Chondrocyte (in vitro differentiated cells): Measurements from ENCODE around the gene VMO1. TPM values are rescaled to one million over a fixed set of nuclear protein-coding genes. Genes with fewer than 3 reads are reported as not detected.
A peak's percentile ranks its signal among the peaks of the same experiment; 100 is the strongest.

Experiments used
- DNase-seq: peaks from one replicate; pipeline ENCODE4 v3.0.0; 2021; ENCODE audit warnings: mixed read lengths, low spot score
- H3K27ac Mint-ChIP-seq: one replicate; pipeline ENCODE4 v1.8.0; 2021; ENCODE audit warnings: mild to moderate bottlenecking, moderate library complexity, mixed read lengths; ENCODE audit not compliant: unreplicated experiment
- H3K27me3 Mint-ChIP-seq: 2 replicates; pipeline ENCODE4 v1.8.0; 2021; ENCODE audit warnings: low read depth, mixed read lengths
- H3K36me3 Mint-ChIP-seq: 2 replicates; pipeline ENCODE4 v1.8.0; 2021; ENCODE audit warnings: low read depth, mixed read lengths
- H3K4me1 Mint-ChIP-seq: 2 replicates; pipeline ENCODE4 v1.8.0; 2021; ENCODE audit warnings: low read depth, mild to moderate bottlenecking, mixed read lengths
- H3K4me3 Mint-ChIP-seq: one replicate; pipeline ENCODE4 v1.8.0; 2021; ENCODE audit warnings: mild to moderate bottlenecking, moderate library complexity, mixed read lengths; ENCODE audit not compliant: unreplicated experiment
- H3K9me3 Mint-ChIP-seq: 2 replicates; pipeline ENCODE4 v1.8.0; 2021; ENCODE audit warnings: low read depth, mixed read lengths
- total RNA-seq: library from RNA; stranded (reverse); gene quantifications from 3 replicates; pipeline ENCODE4 v1.2.1, GENCODE V29; 2021
- TF ChIP-seq, protein P1 (sequence below): fragments of 200-600 bp; sonication (generic); IDR thresholded peaks from 2 replicates; pipeline ENCODE4 v1.5.0; 2021; ENCODE audit warnings: antibody characterized with exemption, mild to moderate bottlenecking, moderate library complexity

VMO1 gene
- total RNA-seq, 1 donor from 2014 or later = 1.2 TPM

DNA sequence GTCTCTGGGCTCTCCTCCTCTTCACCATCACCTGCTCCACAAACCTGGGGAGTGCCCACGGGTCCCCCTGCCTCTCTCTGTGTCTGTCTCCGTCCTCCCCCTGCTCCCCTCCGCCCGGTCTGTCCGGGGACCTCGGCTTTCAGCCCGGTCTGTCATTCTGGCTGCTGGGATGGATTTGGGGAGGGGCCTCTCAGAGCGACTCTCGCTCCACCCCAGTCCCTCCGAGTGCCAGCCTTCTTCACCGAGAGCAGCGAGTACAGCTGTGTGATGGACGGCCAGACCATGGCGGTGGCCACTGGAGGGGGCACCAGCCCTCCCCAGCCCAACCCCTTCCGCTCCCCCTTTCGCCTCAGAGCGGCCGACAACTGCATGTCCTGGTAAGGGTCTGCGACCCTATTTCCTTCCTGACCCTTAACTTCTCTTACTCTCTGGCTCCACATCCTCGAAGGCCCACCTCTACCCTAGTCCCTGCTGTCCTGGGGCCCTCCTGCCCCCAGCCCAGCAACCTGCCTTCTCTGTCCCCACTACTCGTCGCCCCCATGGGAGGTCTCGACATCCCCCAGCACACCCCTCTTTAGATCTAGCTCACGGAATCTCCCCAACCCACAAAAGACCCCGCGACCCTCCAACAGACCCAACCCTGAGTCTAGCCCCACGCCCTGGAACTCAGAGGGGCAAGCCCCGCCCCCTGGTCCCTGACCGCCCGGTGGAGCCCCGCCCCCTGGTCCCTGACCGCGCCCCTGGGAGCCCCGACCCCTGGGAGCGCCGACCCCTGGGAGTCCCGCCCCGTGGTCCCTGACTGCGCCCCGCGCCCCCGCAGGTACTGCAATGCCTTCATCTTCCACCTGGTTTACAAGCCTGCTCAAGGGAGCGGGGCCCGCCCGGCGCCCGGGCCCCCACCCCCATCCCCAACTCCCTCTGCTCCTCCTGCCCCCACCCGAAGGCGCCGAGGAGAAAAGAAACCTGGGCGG lies 40.9 kb downstream of the VMO1 start:
- Mint-ChIP-seq H3K4me1 (peaks cover 7% of the 10 kb centered on the region), H3K36me3 (no peaks in the 10 kb centered on the region), H3K9me3 (no peaks in the 10 kb centered on the region), H3K4me3 (peak overlapping the region; percentile 42), H3K27ac (no peak overlapping the region), H3K27me3 (peaks cover 36% of the 10 kb centered on the region)
- no peak for DNase-seq
- TF ChIP-seq, protein P1, sequence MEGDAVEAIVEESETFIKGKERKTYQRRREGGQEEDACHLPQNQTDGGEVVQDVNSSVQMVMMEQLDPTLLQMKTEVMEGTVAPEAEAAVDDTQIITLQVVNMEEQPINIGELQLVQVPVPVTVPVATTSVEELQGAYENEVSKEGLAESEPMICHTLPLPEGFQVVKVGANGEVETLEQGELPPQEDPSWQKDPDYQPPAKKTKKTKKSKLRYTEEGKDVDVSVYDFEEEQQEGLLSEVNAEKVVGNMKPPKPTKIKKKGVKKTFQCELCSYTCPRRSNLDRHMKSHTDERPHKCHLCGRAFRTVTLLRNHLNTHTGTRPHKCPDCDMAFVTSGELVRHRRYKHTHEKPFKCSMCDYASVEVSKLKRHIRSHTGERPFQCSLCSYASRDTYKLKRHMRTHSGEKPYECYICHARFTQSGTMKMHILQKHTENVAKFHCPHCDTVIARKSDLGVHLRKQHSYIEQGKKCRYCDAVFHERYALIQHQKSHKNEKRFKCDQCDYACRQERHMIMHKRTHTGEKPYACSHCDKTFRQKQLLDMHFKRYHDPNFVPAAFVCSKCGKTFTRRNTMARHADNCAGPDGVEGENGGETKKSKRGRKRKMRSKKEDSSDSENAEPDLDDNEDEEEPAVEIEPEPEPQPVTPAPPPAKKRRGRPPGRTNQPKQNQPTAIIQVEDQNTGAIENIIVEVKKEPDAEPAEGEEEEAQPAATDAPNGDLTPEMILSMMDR = peak; percentile 25

- Mint-ChIP-seq H3K4me3 (no peak overlapping the region), H3K36me3 (no peaks in the 10 kb centered on the region), H3K27me3 (peaks cover 29% of the 10 kb centered on the region), H3K27ac (no peak overlapping the region), H3K4me1 (peaks cover 9% of the 10 kb centered on the region), H3K9me3 (no peaks in the 10 kb centered on the region)
- no peak for DNase-seq
- TF ChIP-seq, protein P1 = no peak
Observed at GRCh38 chr17:4743898-4744297, 42.3 kb downstream of the VMO1 start.

- Mint-ChIP-seq H3K9me3 (no peaks in the 10 kb centered on the region), H3K4me3 (no peak overlapping the region), H3K27ac (no peak overlapping the region), H3K36me3 (no peaks in the 10 kb centered on the region), H3K4me1 (peaks cover 16% of the 10 kb centered on the region), H3K27me3 (peaks cover 26% of the 10 kb centered on the region)
- TF ChIP-seq, protein P1 = no peak
- no peak for DNase-seq
Observed at GRCh38 chr17:4743216-4743615, 42.9 kb downstream of the VMO1 start.

DNA sequence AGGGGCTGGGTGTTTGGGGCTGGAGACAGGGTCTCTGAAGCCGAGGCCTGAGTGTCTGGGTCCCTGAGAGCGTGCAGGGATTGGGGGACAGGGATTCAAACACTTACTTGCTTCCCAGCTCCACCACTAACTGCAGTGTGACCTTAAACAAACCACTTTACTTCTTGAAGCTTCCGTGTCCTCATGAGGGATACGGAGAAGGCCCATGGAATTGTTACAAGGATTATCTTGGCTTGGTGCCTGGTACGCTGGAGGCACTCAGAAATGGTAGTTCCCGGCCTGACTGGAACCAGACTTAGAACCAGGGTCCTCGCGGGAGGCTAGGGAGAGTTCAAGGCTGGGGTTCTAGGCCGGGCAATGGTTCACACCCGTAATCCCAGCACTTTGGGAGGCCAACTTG lies 43.5 kb downstream of the VMO1 start:
- Mint-ChIP-seq H3K9me3 (no peaks in the 10 kb centered on the region), H3K27ac (no peak overlapping the region), H3K36me3 (no peaks in the 10 kb centered on the region), H3K4me3 (no peak overlapping the region), H3K4me1 (peaks cover 16% of the 10 kb centered on the region), H3K27me3 (peaks cover 23% of the 10 kb centered on the region)
- DNase-seq = no peak
- TF ChIP-seq, protein P1 = no peak

- H3K27me3 Mint-ChIP-seq = peaks cover 23% of the 10 kb centered on the region
Observed at GRCh38 chr17:4742133-4742532, 44.0 kb downstream of the VMO1 start.

More at GRCh38 chr17:4742133-4742532, 44.0 kb downstream of the VMO1 start:
- Mint-ChIP-seq H3K4me1 (peaks cover 16% of the 10 kb centered on the region), H3K36me3 (no peaks in the 10 kb centered on the region), H3K27ac (no peak overlapping the region), H3K4me3 (no peak overlapping the region), H3K9me3 (no peaks in the 10 kb centered on the region)
- DNase-seq = no peak
- TF ChIP-seq, protein P1 = no peak
